Ishikawa (cell line): ENCODE results near the gene DLST.

Experiments used
- CEBPB ChIP-seq: IDR thresholded peaks from 2 replicates; pipeline ENCODE4 v1.6.1; 2012
- CREB1 ChIP-seq: IDR thresholded peaks from 2 replicates; pipeline ENCODE4 v1.6.1; 2012; ENCODE audit warnings: low read depth
- EP300 ChIP-seq: IDR thresholded peaks from 2 replicates; pipeline ENCODE4 v1.6.1; 2012; ENCODE audit warnings: borderline replicate concordance
- FOXM1 ChIP-seq: IDR thresholded peaks from 2 replicates; pipeline ENCODE4 v1.6.1; 2012; ENCODE audit warnings: low read depth, borderline replicate concordance
- TAF1 ChIP-seq: IDR thresholded peaks from 2 replicates; pipeline ENCODE4 v1.6.1; 2012; ENCODE audit warnings: low read depth, mild to moderate bottlenecking
- TEAD4 ChIP-seq: IDR thresholded peaks from 2 replicates; pipeline ENCODE4 v1.6.1; 2012
- ZBTB7A ChIP-seq: IDR thresholded peaks from 2 replicates; pipeline ENCODE4 v1.6.1; 2012; ENCODE audit warnings: low read depth

DNA sequence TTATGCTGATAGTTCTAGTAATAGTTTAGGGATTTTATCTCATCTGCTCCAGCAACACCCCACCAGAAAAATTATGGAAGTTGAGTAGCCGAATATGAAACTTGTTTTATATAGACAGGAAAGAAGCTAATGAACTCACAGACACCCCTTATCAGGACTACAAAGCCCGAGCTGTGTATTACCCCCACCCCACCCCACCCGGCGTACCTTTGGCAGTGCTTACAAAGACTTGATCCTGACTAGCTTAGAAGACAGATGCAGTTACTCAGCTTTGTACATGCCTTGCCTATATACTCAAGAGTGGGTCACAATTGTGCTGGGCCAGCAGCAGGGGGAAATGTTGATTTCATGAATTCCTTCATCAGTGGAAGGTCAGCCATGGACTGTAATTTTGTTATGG, 28.1 kb upstream of the DLST start:
- TF ChIP-seq CREB1, result no peak
- no peak for TF ChIP-seq TEAD4
- TF ChIP-seq CEBPB, result no peak
- no peak for TF ChIP-seq FOXM1
- TF ChIP-seq TAF1, result no peak
- no peak for TF ChIP-seq EP300
- TF ChIP-seq ZBTB7A, result no peak
